ENCODE measurements around the gene MMP17. TPM values are rescaled to one million over a fixed set of nuclear protein-coding genes. Genes with fewer than 3 reads are reported as not detected.
"Not testable (repeated sequence)": the region's sequence is repeated elsewhere in the genome, so short reads cannot be mapped to it uniquely, and the experiment has no call there.

The MMP17 gene
- polyA plus RNA-seq, 1 donor = 8.3 TPM

DNA sequence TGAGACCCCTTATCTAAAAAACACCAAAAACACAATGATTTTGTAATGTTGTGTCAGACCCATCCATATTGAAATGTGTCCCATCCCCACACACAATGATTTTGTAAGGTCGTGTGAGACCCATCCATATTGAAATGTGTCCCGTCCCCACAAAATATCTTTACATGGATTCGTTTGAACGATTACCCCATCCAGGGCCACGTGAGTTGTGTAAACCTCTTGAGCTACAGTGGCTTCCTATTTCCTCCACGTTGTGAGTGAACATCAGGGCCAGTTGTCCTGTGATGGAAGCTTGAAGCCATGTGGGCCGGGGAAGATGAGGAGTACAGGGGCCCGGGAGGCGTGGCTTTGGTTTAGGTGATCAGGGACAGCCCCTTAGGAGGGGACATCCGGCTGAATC, 39.3 kb downstream of the MMP17 start:
- 95% methylated on average over 3 of the region's 10 CpGs for WGBS (ENCODE audit: insufficient coverage, low lambda C conversion rate)
- H3K4me3 ChIP-seq (ENCODE audit: low read length) = no peak overlapping the region
- H3K4me1 ChIP-seq (ENCODE audit: control insufficient read depth, insufficient read depth, low read length) = peaks cover 5% of the 10 kb centered on the region
- no peak overlapping the region for H3K27ac ChIP-seq (ENCODE audit: low read length)
- H3K36me3 ChIP-seq (ENCODE audit: control insufficient read depth, insufficient read depth, low read length) = no peaks in the 10 kb centered on the region
- H3K9me3 ChIP-seq (ENCODE audit: control insufficient read depth, low read depth, low read length) = no peaks in the 10 kb centered on the region
- no peak for DNase-seq
- peaks cover 6% of the 10 kb centered on the region for H3K27me3 ChIP-seq (ENCODE audit: control insufficient read depth, insufficient read depth, low read length)

DNA sequence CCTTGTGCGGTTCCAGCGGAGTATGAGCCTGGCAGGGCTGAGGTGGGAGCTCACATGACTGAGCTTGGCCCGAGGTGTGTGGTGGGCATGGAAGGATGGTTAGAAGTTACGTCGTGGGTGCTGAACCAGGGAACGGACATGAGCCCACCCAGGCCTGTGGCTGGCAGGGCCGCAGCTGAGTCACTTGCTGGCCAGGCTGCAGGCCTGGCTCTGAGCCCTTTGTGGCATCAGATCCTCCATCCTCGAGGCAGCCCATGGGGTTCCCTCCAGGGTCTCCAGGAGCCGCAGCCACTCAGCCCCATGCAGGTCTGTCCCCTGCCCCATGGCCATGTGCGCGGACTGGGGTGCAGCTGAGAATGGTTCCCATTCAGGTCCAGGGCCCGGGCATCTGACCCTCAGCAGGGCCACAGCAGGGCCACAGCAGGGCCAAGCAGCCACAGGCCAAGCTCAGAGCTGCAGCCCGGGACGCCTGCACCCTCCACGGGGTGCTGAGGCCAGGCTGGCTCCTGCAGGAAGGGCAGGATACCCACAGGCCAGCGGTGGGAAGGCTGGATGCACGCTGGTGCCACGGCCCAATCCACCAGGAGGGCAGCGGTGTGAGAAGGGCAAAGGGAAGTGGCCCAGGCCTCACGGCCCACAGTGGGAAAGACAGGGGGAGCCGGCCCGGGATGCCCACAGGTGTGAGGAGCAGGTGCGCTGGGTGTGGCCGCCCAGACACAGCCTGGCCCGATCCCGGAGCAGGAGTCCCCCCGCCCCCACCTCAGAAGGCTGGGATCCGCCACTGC, 39.9 kb downstream of the MMP17 start:
- H3K4me1 ChIP-seq (ENCODE audit: control insufficient read depth, insufficient read depth, low read length) = peaks cover 4% of the 10 kb centered on the region
- DNase-seq = no peak
- H3K4me3 ChIP-seq (ENCODE audit: low read length) = no peak overlapping the region
- no peaks in the 10 kb centered on the region for H3K36me3 ChIP-seq (ENCODE audit: control insufficient read depth, insufficient read depth, low read length)
- no peaks in the 10 kb centered on the region for H3K9me3 ChIP-seq (ENCODE audit: control insufficient read depth, low read depth, low read length)
- WGBS (ENCODE audit: insufficient coverage, low lambda C conversion rate) = no CpG with 5 or more reads among the region's 28 CpGs
- peaks cover 5% of the 10 kb centered on the region for H3K27me3 ChIP-seq (ENCODE audit: control insufficient read depth, insufficient read depth, low read length)
- H3K27ac ChIP-seq (ENCODE audit: low read length) = no peak overlapping the region

DNA sequence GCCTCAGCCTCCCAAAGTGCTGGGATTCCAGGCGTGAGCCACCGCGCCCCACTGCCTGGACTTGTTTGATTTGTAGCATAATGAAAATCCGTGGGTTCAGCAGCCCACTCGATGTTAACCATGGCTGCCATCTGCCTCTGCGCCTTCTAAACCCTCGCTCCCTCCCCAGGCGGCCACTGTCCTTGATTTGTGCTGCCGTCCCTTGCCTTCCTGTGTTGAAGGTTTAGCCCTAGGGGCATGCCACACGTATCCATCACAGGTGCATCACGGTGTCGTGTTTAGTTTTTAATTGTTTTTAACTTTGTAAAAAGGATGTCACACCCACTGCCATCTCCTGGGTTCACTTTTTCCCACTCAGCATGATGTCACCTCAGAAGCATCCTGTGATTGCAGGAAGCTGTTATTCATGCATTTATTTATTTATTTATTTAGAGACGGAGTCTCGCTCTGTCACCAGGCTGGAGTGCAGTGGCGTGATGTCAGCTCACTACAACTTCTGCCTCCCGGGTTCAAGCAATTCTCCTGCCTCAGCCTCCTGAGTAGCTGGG, 41.8 kb downstream of the MMP17 start:
- H3K27me3 ChIP-seq (ENCODE audit: control insufficient read depth, insufficient read depth, low read length) = no peaks in the 10 kb centered on the region
- no peaks in the 10 kb centered on the region for H3K4me1 ChIP-seq (ENCODE audit: control insufficient read depth, insufficient read depth, low read length)
- DNase-seq = no peak
- no CpG with 5 or more reads among the region's 16 CpGs for WGBS (ENCODE audit: insufficient coverage, low lambda C conversion rate)
- H3K9me3 ChIP-seq (ENCODE audit: control insufficient read depth, low read depth, low read length) = peaks cover 3% of the 10 kb centered on the region
- H3K27ac ChIP-seq (ENCODE audit: low read length) = no peak overlapping the region
- H3K4me3 ChIP-seq (ENCODE audit: low read length) = no peak overlapping the region
- H3K36me3 ChIP-seq (ENCODE audit: control insufficient read depth, insufficient read depth, low read length) = no peaks in the 10 kb centered on the region

DNA sequence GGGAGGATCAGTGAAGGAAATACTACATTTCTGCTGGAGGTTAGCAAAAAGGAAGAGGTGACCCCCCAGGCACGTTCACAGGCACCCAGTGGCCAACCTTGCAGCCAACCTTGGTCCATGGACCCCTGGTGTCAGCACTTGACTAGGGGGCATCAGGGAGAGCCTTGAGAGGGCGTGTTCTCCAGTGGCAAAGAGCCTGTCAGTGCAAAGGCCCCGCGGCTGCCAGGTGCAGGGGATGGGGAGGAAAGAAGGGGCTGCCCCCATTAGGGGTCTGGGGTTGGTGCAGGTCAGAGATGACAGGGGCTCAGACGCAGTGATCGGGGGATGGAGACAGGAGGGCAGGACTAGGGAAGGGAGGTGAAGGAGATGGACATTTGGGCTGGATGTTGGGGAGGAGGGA, 43.5 kb downstream of the MMP17 start:
- Histone ChIP-seq H3K4me3 (ENCODE audit: low read length) (no peak overlapping the region), H3K27me3 (ENCODE audit: control insufficient read depth, insufficient read depth, low read length) (no peaks in the 10 kb centered on the region), H3K36me3 (ENCODE audit: control insufficient read depth, insufficient read depth, low read length) (no peaks in the 10 kb centered on the region), H3K9me3 (ENCODE audit: control insufficient read depth, low read depth, low read length) (peaks cover 3% of the 10 kb centered on the region), H3K4me1 (ENCODE audit: control insufficient read depth, insufficient read depth, low read length) (no peaks in the 10 kb centered on the region), H3K27ac (ENCODE audit: low read length) (no peak overlapping the region)
- no peak for DNase-seq
- WGBS (ENCODE audit: insufficient coverage, low lambda C conversion rate) = no CpG with 5 or more reads among the region's 6 CpGs

DNA sequence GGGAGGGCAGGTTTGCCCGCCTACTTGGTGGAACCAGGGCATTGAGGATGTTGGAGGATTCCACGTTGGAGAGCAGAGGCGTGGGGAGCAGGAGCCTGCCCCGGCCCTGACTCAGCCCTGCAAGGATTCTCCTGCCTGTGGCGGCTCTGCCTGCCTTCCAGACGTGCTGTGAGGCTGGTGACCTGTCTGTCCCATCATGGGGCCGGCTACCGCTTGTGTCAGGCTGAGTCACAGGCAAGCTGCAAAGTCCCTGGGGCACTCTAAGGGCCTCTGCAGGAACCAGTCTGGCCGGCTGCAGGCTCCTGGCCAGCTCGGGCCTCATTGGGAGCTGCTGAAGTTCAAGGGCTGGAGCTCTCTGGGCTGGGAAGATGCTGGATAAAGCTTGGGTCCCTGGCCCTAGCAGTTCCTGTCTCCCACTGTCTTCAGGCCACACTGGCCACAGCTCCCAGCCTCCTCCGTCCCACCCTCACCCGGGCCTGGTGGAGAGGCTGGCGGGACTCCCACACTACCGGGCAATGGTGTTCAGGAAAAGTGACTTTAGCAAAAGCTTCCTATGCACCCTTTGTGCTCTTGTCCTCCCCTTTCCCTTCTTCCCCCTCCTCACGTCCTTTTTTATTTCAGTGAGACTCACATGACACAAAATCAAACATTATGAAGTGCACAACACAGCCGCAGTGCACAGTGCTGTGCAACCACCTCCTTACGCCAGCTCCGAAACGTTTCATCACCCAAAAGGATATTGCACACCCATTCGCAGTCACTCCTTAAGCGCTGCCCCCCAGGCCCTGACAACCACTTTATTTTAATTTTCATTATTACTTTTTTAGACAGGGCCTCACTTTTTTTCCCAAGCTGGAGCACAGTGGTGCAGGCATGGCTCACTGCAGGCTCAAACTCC, 44.2 kb downstream of the MMP17 start:
- Histone ChIP-seq H3K36me3 (ENCODE audit: control insufficient read depth, insufficient read depth, low read length) (no peaks in the 10 kb centered on the region), H3K27ac (ENCODE audit: low read length) (no peak overlapping the region), H3K9me3 (ENCODE audit: control insufficient read depth, low read depth, low read length) (peaks cover 3% of the 10 kb centered on the region), H3K4me3 (ENCODE audit: low read length) (no peak overlapping the region), H3K4me1 (ENCODE audit: control insufficient read depth, insufficient read depth, low read length) (no peaks in the 10 kb centered on the region), H3K27me3 (ENCODE audit: control insufficient read depth, insufficient read depth, low read length) (no peaks in the 10 kb centered on the region)
- DNase-seq = no peak
- 43% methylated on average over 1 of the region's 21 CpGs for WGBS (ENCODE audit: insufficient coverage, low lambda C conversion rate)

DNA sequence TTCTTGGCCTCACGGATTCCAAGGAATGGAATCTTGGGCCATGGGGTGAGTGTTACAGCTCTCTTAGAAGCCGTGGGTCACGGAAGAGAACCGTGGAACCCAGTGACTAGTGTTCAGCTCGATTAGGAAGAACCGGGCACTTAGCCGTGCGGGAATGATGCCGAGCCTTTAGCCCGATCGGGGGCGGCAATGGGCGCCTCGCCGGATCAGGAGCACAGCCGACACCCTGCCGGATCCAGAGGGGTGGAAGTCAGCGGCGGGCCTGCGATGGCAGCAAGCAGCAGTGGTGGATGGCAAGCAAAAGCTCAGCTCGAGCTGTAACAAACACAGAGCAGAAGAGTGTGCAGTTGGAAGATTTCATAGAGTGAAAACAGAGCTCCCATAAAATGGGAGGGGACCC, 45.1 kb downstream of the MMP17 start:
- Histone ChIP-seq H3K27ac (ENCODE audit: low read length) (no peak overlapping the region), H3K9me3 (ENCODE audit: control insufficient read depth, low read depth, low read length) (peaks cover 3% of the 10 kb centered on the region), H3K4me3 (ENCODE audit: low read length) (no peak overlapping the region), H3K4me1 (ENCODE audit: control insufficient read depth, insufficient read depth, low read length) (no peaks in the 10 kb centered on the region), H3K36me3 (ENCODE audit: control insufficient read depth, insufficient read depth, low read length) (no peaks in the 10 kb centered on the region), H3K27me3 (ENCODE audit: control insufficient read depth, insufficient read depth, low read length) (peaks cover 5% of the 10 kb centered on the region)
- no CpG with 5 or more reads among the region's 21 CpGs for WGBS (ENCODE audit: insufficient coverage, low lambda C conversion rate)
- DNase-seq = no peak

DNA sequence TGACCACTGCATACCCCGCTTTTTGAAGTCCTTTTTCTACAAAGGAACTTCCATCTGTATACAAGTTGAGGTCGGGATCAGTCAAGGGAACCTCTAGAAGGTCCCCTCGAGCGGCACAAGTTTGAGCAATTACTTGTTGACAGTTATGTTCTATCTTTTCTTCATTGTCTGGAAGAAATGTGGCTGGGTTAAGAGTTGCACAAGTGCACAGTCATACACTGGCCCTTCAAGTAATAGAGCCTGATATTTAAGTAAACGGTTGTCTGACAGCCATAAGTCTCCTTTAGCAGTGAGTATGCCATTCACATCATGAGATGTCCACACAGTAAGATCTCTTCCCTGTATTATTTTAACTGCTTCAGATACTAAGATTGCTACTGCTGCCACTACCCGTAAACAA, 46.8 kb downstream of the MMP17 start:
- not testable (repeated sequence) for H3K27ac ChIP-seq (ENCODE audit: low read length); H3K9me3 ChIP-seq (ENCODE audit: control insufficient read depth, low read depth, low read length); H3K4me1 ChIP-seq (ENCODE audit: control insufficient read depth, insufficient read depth, low read length); H3K27me3 ChIP-seq (ENCODE audit: control insufficient read depth, insufficient read depth, low read length); DNase-seq; H3K36me3 ChIP-seq (ENCODE audit: control insufficient read depth, insufficient read depth, low read length); H3K4me3 ChIP-seq (ENCODE audit: low read length)
- WGBS (ENCODE audit: insufficient coverage, low lambda C conversion rate) = no CpG with 5 or more reads among the region's 6 CpGs

DNA sequence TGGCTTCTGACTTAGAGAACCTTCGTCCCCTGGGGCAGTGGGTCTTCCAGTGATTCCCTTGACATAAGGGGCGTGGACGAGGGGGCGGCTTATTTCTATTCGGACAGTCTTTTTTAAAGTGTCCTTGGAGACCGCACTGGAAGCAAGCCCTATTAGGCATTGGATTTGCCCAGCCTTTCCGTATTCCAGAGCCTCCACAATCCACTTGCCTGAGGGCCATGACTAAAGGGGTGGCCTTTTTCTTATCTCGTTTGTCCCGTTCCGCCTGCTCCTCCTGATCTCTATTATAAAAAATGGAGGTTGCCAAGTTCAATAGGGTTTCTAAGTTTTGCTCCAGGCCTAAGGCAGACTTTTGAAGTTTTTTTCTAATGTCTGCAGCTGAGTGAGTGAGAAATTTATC, 49.0 kb downstream of the MMP17 start:
- WGBS (ENCODE audit: insufficient coverage, low lambda C conversion rate) = no CpG with 5 or more reads among the region's 10 CpGs
- H3K4me3 ChIP-seq (ENCODE audit: low read length); H3K27ac ChIP-seq (ENCODE audit: low read length); H3K4me1 ChIP-seq (ENCODE audit: control insufficient read depth, insufficient read depth, low read length); H3K36me3 ChIP-seq (ENCODE audit: control insufficient read depth, insufficient read depth, low read length); DNase-seq; H3K9me3 ChIP-seq (ENCODE audit: control insufficient read depth, low read depth, low read length): not testable (repeated sequence)
- H3K27me3 ChIP-seq (ENCODE audit: control insufficient read depth, insufficient read depth, low read length) = peaks cover 16% of the 10 kb centered on the region

DNA sequence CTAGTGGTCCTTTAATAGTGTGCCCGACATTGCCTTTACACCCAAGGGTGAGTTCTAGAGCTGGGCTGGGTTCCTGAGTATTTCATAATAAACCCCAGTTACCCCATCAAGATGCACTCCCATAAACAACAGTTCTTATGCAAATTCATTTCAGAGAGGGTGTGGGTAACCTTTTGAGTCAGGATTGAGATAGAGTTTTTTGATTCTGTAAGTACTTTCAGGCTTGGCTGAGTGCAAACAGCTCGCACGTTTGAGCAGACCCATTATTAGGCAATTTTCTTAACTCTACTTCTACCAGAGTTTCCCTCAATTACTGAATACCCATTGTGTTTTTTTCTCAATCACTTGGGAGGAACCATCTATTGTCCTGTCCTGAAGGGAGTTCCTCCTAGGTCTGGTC, 50.2 kb downstream of the MMP17 start:
- not testable (repeated sequence) for H3K4me1 ChIP-seq (ENCODE audit: control insufficient read depth, insufficient read depth, low read length); DNase-seq; H3K9me3 ChIP-seq (ENCODE audit: control insufficient read depth, low read depth, low read length); H3K4me3 ChIP-seq (ENCODE audit: low read length); H3K36me3 ChIP-seq (ENCODE audit: control insufficient read depth, insufficient read depth, low read length); H3K27ac ChIP-seq (ENCODE audit: low read length)
- peaks cover 16% of the 10 kb centered on the region for H3K27me3 ChIP-seq (ENCODE audit: control insufficient read depth, insufficient read depth, low read length)
- no CpG with 5 or more reads among the region's 3 CpGs for WGBS (ENCODE audit: insufficient coverage, low lambda C conversion rate)

DNA sequence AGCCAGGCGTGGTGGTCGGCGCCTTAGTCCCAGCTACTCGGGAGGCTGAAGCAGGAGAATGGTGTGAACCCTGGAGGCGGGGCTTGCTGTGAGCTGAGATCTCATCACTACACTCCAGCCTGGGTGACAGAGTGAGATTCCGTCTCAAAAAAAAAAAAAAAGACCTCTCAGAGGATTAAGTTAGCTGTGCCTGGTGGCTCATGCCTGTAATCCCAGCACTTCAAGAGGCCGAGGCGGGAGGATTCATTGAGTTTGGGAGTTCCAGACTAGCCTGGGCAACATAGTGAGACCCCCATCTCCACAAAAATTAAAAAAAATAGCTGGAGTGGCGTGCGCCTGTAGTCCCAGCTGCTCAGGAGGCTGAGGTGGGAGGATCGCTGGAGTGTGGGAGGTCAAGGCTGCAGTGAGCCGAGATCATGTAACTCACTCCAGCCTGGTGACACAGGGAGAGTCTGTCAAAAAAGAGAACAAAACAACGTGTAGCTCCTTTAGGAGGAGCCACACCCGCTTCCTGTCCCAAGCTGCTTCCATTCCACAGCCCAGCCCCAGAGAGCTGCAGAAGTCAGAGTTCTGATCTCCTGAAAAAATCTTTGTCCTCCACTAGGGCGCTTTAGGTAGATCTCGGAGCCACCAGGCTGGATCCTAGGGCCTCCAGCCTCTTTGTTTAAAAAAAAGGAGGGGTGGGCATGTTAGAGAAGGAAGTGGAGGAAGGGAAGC, 54.8 kb downstream of the MMP17 start:
- no peak overlapping the region for H3K4me3 ChIP-seq (ENCODE audit: low read length)
- no peak overlapping the region for H3K27ac ChIP-seq (ENCODE audit: low read length)
- DNase-seq = no peak
- H3K27me3 ChIP-seq (ENCODE audit: control insufficient read depth, insufficient read depth, low read length) = peaks cover 14% of the 10 kb centered on the region
- H3K9me3 ChIP-seq (ENCODE audit: control insufficient read depth, low read depth, low read length) = no peaks in the 10 kb centered on the region
- H3K36me3 ChIP-seq (ENCODE audit: control insufficient read depth, insufficient read depth, low read length) = no peaks in the 10 kb centered on the region
- no peaks in the 10 kb centered on the region for H3K4me1 ChIP-seq (ENCODE audit: control insufficient read depth, insufficient read depth, low read length)
- no CpG with 5 or more reads among the region's 16 CpGs for WGBS (ENCODE audit: insufficient coverage, low lambda C conversion rate)
